IPS DF 19.7 (cell line): ENCODE measurements around the gene SLC39A2.
"Not testable (repeated sequence)": the region's sequence is repeated elsewhere in the genome, so short reads cannot be mapped to it uniquely, and the experiment has no call there.

Experiments
- DNase-seq: peaks from one replicate; pipeline ENCODE4 v3.0.0-alpha.2; 2013; ENCODE audit warnings: low read depth, low spot score

Gene SLC39A2

GRCh38 chr14:20997115-20997514 lies 2.0 kb upstream of the SLC39A2 start:
- DNase-seq, result no peak

- no peak for DNase-seq
Observed at GRCh38 chr14:20997564-20997963, 1.5 kb upstream of the SLC39A2 start.

GRCh38 chr14:20998139-20998538 lies 954 bp upstream of the SLC39A2 start:
- DNase-seq, result no peak

- DNase-seq, result no peak
Observed at GRCh38 chr14:20999591-20999990, 498 bp downstream of the SLC39A2 start.

- DNase-seq, result no peak
Observed at GRCh38 chr14:21001218-21001617, 2.1 kb downstream of the SLC39A2 start.

- no peak for DNase-seq
Observed at GRCh38 chr14:21003788-21004346, 4.8 kb downstream of the SLC39A2 start.

GRCh38 chr14:21009721-21010120 lies 10.6 kb downstream of the SLC39A2 start:
- not testable (repeated sequence) for DNase-seq

- DNase-seq, result no peak
Observed at GRCh38 chr14:21011136-21011535, 12.0 kb downstream of the SLC39A2 start.

- no peak for DNase-seq
Observed at GRCh38 chr14:21014761-21015190, 15.7 kb downstream of the SLC39A2 start.

GRCh38 chr14:21015312-21015711 lies 16.2 kb downstream of the SLC39A2 start:
- no peak for DNase-seq

- DNase-seq, result no peak
Observed at GRCh38 chr14:21016413-21017190, 17.5 kb downstream of the SLC39A2 start.

- DNase-seq, result no peak
Observed at GRCh38 chr14:21017528-21018245, 18.6 kb downstream of the SLC39A2 start.

GRCh38 chr14:21018286-21018685 lies 19.2 kb downstream of the SLC39A2 start:
- no peak for DNase-seq

GRCh38 chr14:21018781-21019180 lies 19.7 kb downstream of the SLC39A2 start:
- DNase-seq, result no peak

- no peak for DNase-seq
Observed at GRCh38 chr14:21019366-21019765, 20.3 kb downstream of the SLC39A2 start.

GRCh38 chr14:21020977-21021545 lies 22.0 kb downstream of the SLC39A2 start:
- DNase-seq, result no peak

- no peak for DNase-seq
Observed at GRCh38 chr14:21022686-21023085, 23.6 kb downstream of the SLC39A2 start.

GRCh38 chr14:21023174-21023573 lies 24.1 kb downstream of the SLC39A2 start:
- DNase-seq, result no peak

- no peak for DNase-seq
Observed at GRCh38 chr14:21023817-21024584, 24.9 kb downstream of the SLC39A2 start.

- DNase-seq, result no peak
Observed at GRCh38 chr14:21024585-21025370, 25.7 kb downstream of the SLC39A2 start, which contains the start of gene NDRG2. NDRG2 (minus strand) TSS chr14:21025061; CDS start chr14:21023315, 1,746 bp downstream.
